Lower lobe of right lung (tissue), 2 donors: ENCODE measurements around the gene PHF3. TPM values are rescaled to one million over a fixed set of nuclear protein-coding genes. Genes with fewer than 3 reads are reported as not detected.

Experiments
- ATAC-seq, 2 donors: fragments of 200-7000 bp; cut with Tn5 transposase; one replicate each; pipeline ENCODE4 v1.9.1; 2020 to 2022; ENCODE audit warnings: mild to moderate bottlenecking in 2 of 2, moderate library complexity in 2 of 2
- DNase-seq: peaks from one replicate; pipeline ENCODE4 v3.0.0-alpha.2; 2020
- H3K27ac ChIP-seq: fragments of 200-600 bp; one replicate; pipeline ENCODE4 v1.8.0; 2022
- H3K27me3 ChIP-seq: fragments of 200-600 bp; one replicate; pipeline ENCODE4 v1.8.0; 2022; ENCODE audit warnings: low read depth
- H3K36me3 ChIP-seq: fragments of 200-600 bp; one replicate; pipeline ENCODE4 v1.8.0; 2022; ENCODE audit warnings: mild to moderate bottlenecking
- H3K4me1 ChIP-seq: fragments of 200-600 bp; one replicate; pipeline ENCODE4 v1.8.0; 2022
- H3K4me3 ChIP-seq: fragments of 200-600 bp; one replicate; pipeline ENCODE4 v1.8.0; 2022; ENCODE audit warnings: mild to moderate bottlenecking
- H3K9me3 ChIP-seq: fragments of 200-600 bp; one replicate; pipeline ENCODE4 v1.8.0; 2022
- CTCF ChIP-seq: fragments of 200-600 bp; IDR thresholded peaks from one replicate; pipeline ENCODE4 v1.8.0; 2022; ENCODE audit warnings: antibody characterized with exemption, mild to moderate bottlenecking
- intact Hi-C: fragments of 100-400 bp; cut with DNase I; formaldehyde crosslinking; loops from one replicate; pipeline ENCODE4 v1.11.0; 2022
- total RNA-seq: library from RNA; stranded (reverse); fragmentation: NEBNext Ultra II Directional; extraction: Animal tissue kit (Norgen Biotek cat#: 25700); gene quantifications from one replicate; pipeline ENCODE4 v1.2.1, GENCODE V29; 2021
- donor health status: DM: no; HTN: yes; CAD: no; lungs with severe emphysema.

PHF3 gene
- total RNA-seq, 1 donor from 2014 or later, result 65.4 TPM

DNA sequence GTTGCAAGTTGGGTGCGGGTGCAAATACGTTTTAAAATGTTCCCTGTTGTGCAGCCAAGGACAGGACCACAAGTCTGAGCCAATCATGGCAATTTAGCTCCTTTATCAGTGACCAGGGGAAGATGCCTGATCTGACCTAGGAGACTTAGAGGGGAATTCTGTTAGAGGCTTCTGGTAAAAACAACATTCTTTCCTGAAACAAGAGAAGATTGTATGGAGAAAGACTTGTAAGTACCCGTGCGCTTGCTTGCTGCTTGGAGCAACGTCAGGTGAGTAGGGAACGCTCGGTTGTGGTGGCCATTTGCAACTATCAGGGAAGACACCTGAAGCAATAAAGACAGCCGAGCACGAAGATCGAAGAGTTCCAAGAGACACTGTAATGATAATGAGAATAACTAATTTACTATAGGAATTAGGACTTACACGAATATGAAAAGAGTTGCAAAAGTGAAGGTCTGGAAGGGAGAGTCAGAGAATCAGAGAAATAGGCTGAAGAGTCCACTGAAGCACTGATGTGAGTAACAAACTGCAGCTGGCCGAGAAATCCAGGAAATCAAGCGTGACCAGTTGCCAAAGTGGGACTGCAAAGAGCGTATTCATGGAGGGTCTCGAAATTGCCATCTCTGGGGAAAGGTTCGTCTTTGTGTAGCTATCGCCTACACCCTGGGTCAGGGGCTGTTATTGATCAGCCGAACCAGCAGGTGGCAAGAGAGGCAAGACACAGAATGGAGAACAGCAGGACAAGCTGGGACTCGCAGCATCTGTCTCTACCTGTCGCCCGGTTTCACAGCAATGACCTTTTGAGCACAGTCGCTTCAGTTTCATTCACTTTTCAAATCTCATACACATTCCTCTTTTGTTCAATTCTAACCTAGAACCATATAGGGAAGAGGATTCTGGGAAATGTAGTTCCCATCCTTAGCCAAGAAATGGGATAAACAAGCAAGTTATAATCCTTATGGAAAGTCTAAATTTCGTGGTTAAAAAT is 37.3 kb upstream of the PHF3 start:
- Histone ChIP-seq H3K36me3 (no peaks in the 10 kb centered on the region), H3K4me3 (peak overlapping the region; percentile 55), H3K9me3 (no peaks in the 10 kb centered on the region), H3K27ac (no peak overlapping the region), H3K4me1 (peaks cover 8% of the 10 kb centered on the region), H3K27me3 (no peaks in the 10 kb centered on the region)
- peak; percentile 86 for TF ChIP-seq CTCF
- intact Hi-C loops, result no loop called here
- DNase-seq (peak; percentile 71), ATAC-seq (peak; percentile 95 to 98)

- no peak overlapping the region for H3K27ac ChIP-seq
- H3K4me3 ChIP-seq, result no peak overlapping the region
- no peak for DNase-seq
- ATAC-seq, result no peak
- H3K9me3 ChIP-seq, result no peaks in the 10 kb centered on the region
- no peak for TF ChIP-seq CTCF
- H3K27me3 ChIP-seq, result no peaks in the 10 kb centered on the region
- H3K36me3 ChIP-seq, result no peaks in the 10 kb centered on the region
- intact Hi-C loops, result no loop called here
- H3K4me1 ChIP-seq, result peaks cover 8% of the 10 kb centered on the region
These were observed 36.4 kb upstream of the PHF3 start for GRCh38 chr6:63599243-63599642.

DNA sequence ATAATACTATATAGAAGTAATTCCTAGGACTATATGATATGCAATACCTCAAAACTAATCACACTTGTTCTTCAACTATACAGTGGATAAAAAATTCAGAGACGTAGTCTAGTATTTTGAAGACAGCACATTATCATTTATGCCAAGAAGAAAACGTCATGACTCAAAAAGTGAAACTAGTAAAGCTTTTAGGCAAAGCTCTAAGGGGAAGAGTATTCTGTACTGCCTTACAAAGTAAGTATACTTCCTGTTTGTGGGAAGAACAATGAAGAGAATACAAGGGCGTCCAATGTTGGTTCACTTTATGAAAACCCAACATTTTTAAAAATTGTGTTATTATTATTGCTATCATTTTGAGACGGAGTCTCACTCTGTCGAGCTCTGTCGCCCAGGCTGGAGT is 35.5 kb upstream of the PHF3 start:
- Histone ChIP-seq H3K27me3 (no peaks in the 10 kb centered on the region), H3K36me3 (no peaks in the 10 kb centered on the region), H3K4me1 (peaks cover 8% of the 10 kb centered on the region), H3K4me3 (no peak overlapping the region), H3K9me3 (no peaks in the 10 kb centered on the region), H3K27ac (no peak overlapping the region)
- ATAC-seq (no peak), DNase-seq (no peak)
- TF ChIP-seq CTCF, result no peak
- intact Hi-C loops, result loop anchor here (5.0 kb wide), 1 partner anchor 162 kb away; no protein-coding TSS in a partner anchor

GRCh38 chr6:63609231-63609630 is 26.4 kb upstream of the PHF3 start:
- no peak for ATAC-seq
- no peaks in the 10 kb centered on the region for H3K36me3 ChIP-seq
- H3K9me3 ChIP-seq, result no peaks in the 10 kb centered on the region
- intact Hi-C loops, result no loop called here
- DNase-seq, result no peak
- no peaks in the 10 kb centered on the region for H3K4me1 ChIP-seq
- no peak for TF ChIP-seq CTCF
- no peaks in the 10 kb centered on the region for H3K27me3 ChIP-seq
- H3K4me3 ChIP-seq, result no peak overlapping the region
- no peak overlapping the region for H3K27ac ChIP-seq

DNA sequence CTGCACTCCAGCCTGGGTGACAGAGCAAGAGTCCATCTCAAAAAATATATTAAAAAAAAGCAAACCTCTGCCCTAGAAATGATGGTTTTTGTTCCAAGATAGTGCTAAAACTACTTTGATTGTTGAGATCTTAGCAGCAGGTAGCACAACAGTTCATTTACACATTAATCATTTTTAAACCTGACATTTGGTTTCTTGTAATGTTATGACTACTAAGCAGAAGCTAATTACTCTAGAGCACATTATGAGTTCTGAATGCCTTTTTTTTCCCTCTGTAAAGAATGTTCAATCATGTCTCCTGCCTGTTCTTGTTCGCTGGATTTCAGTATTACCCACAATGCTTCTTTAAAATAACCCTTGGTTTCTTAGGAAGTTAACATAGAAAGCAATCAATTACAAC is 24.7 kb upstream of the PHF3 start:
- no peaks in the 10 kb centered on the region for H3K9me3 ChIP-seq
- no peak overlapping the region for H3K27ac ChIP-seq
- no peaks in the 10 kb centered on the region for H3K27me3 ChIP-seq
- H3K4me3 ChIP-seq, result no peak overlapping the region
- H3K36me3 ChIP-seq, result no peaks in the 10 kb centered on the region
- no peaks in the 10 kb centered on the region for H3K4me1 ChIP-seq
- intact Hi-C loops, result no loop called here
- TF ChIP-seq CTCF, result no peak
- no peak for ATAC-seq
- DNase-seq, result no peak
